ENCODE data around the gene TFDP1.

The TFDP1 gene

GRCh38 chr13:113550453-113550852, 34.1 kb upstream of the TFDP1 start:
- Histone ChIP-seq H3K4me3 (ENCODE audit: insufficient read depth, low read length, poor library complexity, severe bottlenecking) (no peak overlapping the region), H3K9ac (ENCODE audit: low read length) (no peak overlapping the region), H3K9me2 (replicated peaks; ENCODE audit: insufficient read depth, low read length) (no peaks in the 10 kb centered on the region), H3K36me3 (ENCODE audit: low read length) (no peaks in the 10 kb centered on the region), H3K27ac (ENCODE audit: low read depth, low read length) (no peak overlapping the region), H3K9me3 (ENCODE audit: insufficient read depth, low read length) (no peaks in the 10 kb centered on the region), H2AFZ (ENCODE audit: low read depth, low read length, severe bottlenecking) (no peak overlapping the region), H3F3A (ENCODE audit: insufficient read depth) (no peaks in the 10 kb centered on the region), H4K20me1 (ENCODE audit: low read depth, low read length) (no peaks in the 10 kb centered on the region), H3K4me2 (ENCODE audit: low read depth, low read length, poor library complexity, severe bottlenecking) (no peak overlapping the region), H3K79me2 (ENCODE audit: insufficient read depth, low read length) (no peaks in the 10 kb centered on the region), H3K27me3 (ENCODE audit: low read length) (no peaks in the 10 kb centered on the region)
- TF ChIP-seq, protein P1, sequence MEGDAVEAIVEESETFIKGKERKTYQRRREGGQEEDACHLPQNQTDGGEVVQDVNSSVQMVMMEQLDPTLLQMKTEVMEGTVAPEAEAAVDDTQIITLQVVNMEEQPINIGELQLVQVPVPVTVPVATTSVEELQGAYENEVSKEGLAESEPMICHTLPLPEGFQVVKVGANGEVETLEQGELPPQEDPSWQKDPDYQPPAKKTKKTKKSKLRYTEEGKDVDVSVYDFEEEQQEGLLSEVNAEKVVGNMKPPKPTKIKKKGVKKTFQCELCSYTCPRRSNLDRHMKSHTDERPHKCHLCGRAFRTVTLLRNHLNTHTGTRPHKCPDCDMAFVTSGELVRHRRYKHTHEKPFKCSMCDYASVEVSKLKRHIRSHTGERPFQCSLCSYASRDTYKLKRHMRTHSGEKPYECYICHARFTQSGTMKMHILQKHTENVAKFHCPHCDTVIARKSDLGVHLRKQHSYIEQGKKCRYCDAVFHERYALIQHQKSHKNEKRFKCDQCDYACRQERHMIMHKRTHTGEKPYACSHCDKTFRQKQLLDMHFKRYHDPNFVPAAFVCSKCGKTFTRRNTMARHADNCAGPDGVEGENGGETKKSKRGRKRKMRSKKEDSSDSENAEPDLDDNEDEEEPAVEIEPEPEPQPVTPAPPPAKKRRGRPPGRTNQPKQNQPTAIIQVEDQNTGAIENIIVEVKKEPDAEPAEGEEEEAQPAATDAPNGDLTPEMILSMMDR (IDR thresholded peaks at IDR 0.05; ENCODE audit: insufficient read depth, low read length, poor library complexity, severe bottlenecking) = no peak
- no peak for TF ChIP-seq EZH2phosphoT487 (conservative IDR thresholded peaks at IDR 0.05; ENCODE audit: low read length)

- no peak overlapping the region for H3K9ac ChIP-seq (ENCODE audit: low read length)
- H3K36me3 ChIP-seq (ENCODE audit: low read length) = no peaks in the 10 kb centered on the region
- H3K27ac ChIP-seq (ENCODE audit: low read depth, low read length) = no peak overlapping the region
- no peak for TF ChIP-seq EZH2phosphoT487 (conservative IDR thresholded peaks at IDR 0.05; ENCODE audit: low read length)
- TF ChIP-seq, protein P1 (IDR thresholded peaks at IDR 0.05; ENCODE audit: insufficient read depth, low read length, poor library complexity, severe bottlenecking) = no peak
- no peaks in the 10 kb centered on the region for H3K27me3 ChIP-seq (ENCODE audit: low read length)
- no peaks in the 10 kb centered on the region for H3F3A ChIP-seq (ENCODE audit: insufficient read depth)
- H3K79me2 ChIP-seq (ENCODE audit: insufficient read depth, low read length) = no peaks in the 10 kb centered on the region
- no peak overlapping the region for H2AFZ ChIP-seq (ENCODE audit: low read depth, low read length, severe bottlenecking)
- no peaks in the 10 kb centered on the region for H3K9me3 ChIP-seq (ENCODE audit: insufficient read depth, low read length)
- H3K9me2 ChIP-seq (replicated peaks; ENCODE audit: insufficient read depth, low read length) = no peaks in the 10 kb centered on the region
- no peak overlapping the region for H3K4me3 ChIP-seq (ENCODE audit: insufficient read depth, low read length, poor library complexity, severe bottlenecking)
- no peak overlapping the region for H3K4me2 ChIP-seq (ENCODE audit: low read depth, low read length, poor library complexity, severe bottlenecking)
- no peaks in the 10 kb centered on the region for H4K20me1 ChIP-seq (ENCODE audit: low read depth, low read length)
Measured at GRCh38 chr13:113551081-113552000, 33.2 kb upstream of the TFDP1 start.

GRCh38 chr13:113552079-113552478, 32.5 kb upstream of the TFDP1 start:
- Histone ChIP-seq H3K27ac (ENCODE audit: low read depth, low read length) (no peak overlapping the region), H3K36me3 (ENCODE audit: low read length) (no peaks in the 10 kb centered on the region), H3K9me2 (replicated peaks; ENCODE audit: insufficient read depth, low read length) (no peaks in the 10 kb centered on the region), H3K4me2 (ENCODE audit: low read depth, low read length, poor library complexity, severe bottlenecking) (no peak overlapping the region), H3K9ac (ENCODE audit: low read length) (no peak overlapping the region), H3K27me3 (ENCODE audit: low read length) (no peaks in the 10 kb centered on the region), H3K9me3 (ENCODE audit: insufficient read depth, low read length) (no peaks in the 10 kb centered on the region), H4K20me1 (ENCODE audit: low read depth, low read length) (no peaks in the 10 kb centered on the region), H2AFZ (ENCODE audit: low read depth, low read length, severe bottlenecking) (no peak overlapping the region), H3K4me3 (ENCODE audit: insufficient read depth, low read length, poor library complexity, severe bottlenecking) (no peak overlapping the region), H3F3A (ENCODE audit: insufficient read depth) (no peaks in the 10 kb centered on the region), H3K79me2 (ENCODE audit: insufficient read depth, low read length) (no peaks in the 10 kb centered on the region)
- TF ChIP-seq, protein P1 (IDR thresholded peaks at IDR 0.05; ENCODE audit: insufficient read depth, low read length, poor library complexity, severe bottlenecking) = no peak
- no peak for TF ChIP-seq EZH2phosphoT487 (conservative IDR thresholded peaks at IDR 0.05; ENCODE audit: low read length)
